WTC11 (cell line): ENCODE data around the gene CD68. TPM values are rescaled to one million over a fixed set of nuclear protein-coding genes. Genes with fewer than 3 reads are reported as not detected.

Source experiments
- ATAC-seq: fragments of 200-7000 bp; cut with Tn5 transposase; 2 replicates; pipeline ENCODE4 v1.10.0; 2021; ENCODE audit warnings: mild to moderate bottlenecking, moderate library complexity
- CTCF ChIA-PET: fragments of 300-600 bp; sonication (Branson Sonifier 250); formaldehyde crosslinking; loops from one replicate; lab custom pipeline; 2021; ENCODE audit warnings: antibody characterized with exemption; lab: Charles Lee
- POLR2A ChIA-PET: fragments of 350-600 bp; sonication (Branson Sonifier 250); formaldehyde crosslinking; loops from one replicate; lab custom pipeline; 2021; ENCODE audit warnings: antibody characterized with exemption; lab: Charles Lee
- DNase-seq: peaks from one replicate; pipeline ENCODE4 v3.0.0; 2021; ENCODE audit warnings: low spot score
- H3K27ac Mint-ChIP-seq: 2 replicates; pipeline ENCODE4 v1.8.0; 2021; ENCODE audit warnings: mixed read lengths
- H3K27me3 Mint-ChIP-seq: 2 replicates; pipeline ENCODE4 v1.8.0; 2021; ENCODE audit warnings: low read depth, mild to moderate bottlenecking, moderate library complexity, mixed read lengths
- H3K36me3 Mint-ChIP-seq: 2 replicates; pipeline ENCODE4 v1.8.0; 2021; ENCODE audit warnings: mixed read lengths
- H3K4me1 Mint-ChIP-seq: 2 replicates; pipeline ENCODE4 v1.8.0; 2022; ENCODE audit warnings: mixed read lengths
- H3K4me3 Mint-ChIP-seq: 2 replicates; pipeline ENCODE4 v1.8.0; 2021; ENCODE audit warnings: mild to moderate bottlenecking, moderate library complexity, mixed read lengths
- H3K9me3 Mint-ChIP-seq: 2 replicates; pipeline ENCODE4 v1.8.0; 2021; ENCODE audit warnings: mixed read lengths
- CREM ChIP-seq: sonication (generic); formaldehyde crosslinking; IDR thresholded peaks from 2 replicates; pipeline ENCODE4 v1.8.1; 2022; ENCODE audit warnings: mild to moderate bottlenecking, missing genetic modification reagents, moderate library complexity
- NFATC4 ChIP-seq: fragments of 250-450 bp; sonication (Bioruptor Pico); IDR thresholded peaks from 2 replicates; pipeline ENCODE4 v1.9.0; 2021; ENCODE audit warnings: mild to moderate bottlenecking
- PRDM15 ChIP-seq: sonication (generic); formaldehyde crosslinking; IDR thresholded peaks from 2 replicates; pipeline ENCODE4 v1.8.0; 2022; ENCODE audit warnings: missing genetic modification reagents
- TEAD4 ChIP-seq: sonication (generic); formaldehyde crosslinking; IDR thresholded peaks from 2 replicates; pipeline ENCODE4 v1.8.0; 2022; ENCODE audit warnings: mild to moderate bottlenecking, missing genetic modification reagents
- ZSCAN18 ChIP-seq: fragments of 250-450 bp; sonication (Bioruptor Pico); IDR thresholded peaks from 2 replicates; pipeline ENCODE4 v2.1.2; 2022; ENCODE audit warnings: mild to moderate bottlenecking, moderate library complexity
- total RNA-seq: library from RNA; stranded (reverse); gene quantifications from 3 replicates; pipeline ENCODE4 v1.2.3, GENCODE V29; 2021
- TF ChIP-seq, protein P1 (sequence below): sonication (generic); formaldehyde crosslinking; IDR thresholded peaks from 2 replicates; pipeline ENCODE4 v1.8.1; 2022; ENCODE audit warnings: low read depth, mild to moderate bottlenecking, moderate library complexity, missing genetic modification reagents, borderline replicate concordance
- TF ChIP-seq, protein P2 (sequence below): sonication (generic); formaldehyde crosslinking; IDR thresholded peaks from 2 replicates; pipeline ENCODE4 v1.8.1; 2022; ENCODE audit warnings: mild to moderate bottlenecking, missing genetic modification reagents, moderate library complexity, borderline replicate concordance
- TF ChIP-seq, protein P3 (sequence below): sonication (generic); formaldehyde crosslinking; IDR thresholded peaks from 2 replicates; pipeline ENCODE4 v1.8.1; 2023; ENCODE audit warnings: mild to moderate bottlenecking, missing genetic modification reagents, borderline replicate concordance
- TF ChIP-seq, protein P4 (sequence below): fragments of 250-450 bp; sonication (Bioruptor Pico); IDR thresholded peaks from 2 replicates; pipeline ENCODE4 v1.9.0; 2021; ENCODE audit warnings: mild to moderate bottlenecking

Gene CD68
- total RNA-seq, 1 experiment from 2014 or later, result 0.72 TPM

DNA sequence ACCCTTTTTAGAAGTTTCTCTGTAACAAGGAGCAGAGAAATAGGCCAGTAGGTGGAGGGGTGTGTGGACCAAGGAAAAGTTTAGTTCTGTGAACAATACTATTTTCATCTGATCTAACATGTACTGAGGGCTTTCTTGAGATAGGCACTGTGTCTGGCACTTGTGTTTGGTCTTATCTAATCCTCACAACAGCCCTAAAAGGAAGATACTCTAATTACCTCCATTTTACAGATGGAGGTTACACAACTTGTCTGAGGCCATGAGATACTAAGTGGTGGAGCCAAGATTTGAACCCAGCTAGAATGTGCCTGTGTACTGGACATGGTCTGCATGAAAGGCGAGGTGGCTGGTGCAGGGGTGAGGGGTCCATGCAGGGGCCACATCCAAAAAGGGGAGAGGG, 26.1 kb upstream of the CD68 start (continued):
- TF ChIP-seq, protein P1, sequence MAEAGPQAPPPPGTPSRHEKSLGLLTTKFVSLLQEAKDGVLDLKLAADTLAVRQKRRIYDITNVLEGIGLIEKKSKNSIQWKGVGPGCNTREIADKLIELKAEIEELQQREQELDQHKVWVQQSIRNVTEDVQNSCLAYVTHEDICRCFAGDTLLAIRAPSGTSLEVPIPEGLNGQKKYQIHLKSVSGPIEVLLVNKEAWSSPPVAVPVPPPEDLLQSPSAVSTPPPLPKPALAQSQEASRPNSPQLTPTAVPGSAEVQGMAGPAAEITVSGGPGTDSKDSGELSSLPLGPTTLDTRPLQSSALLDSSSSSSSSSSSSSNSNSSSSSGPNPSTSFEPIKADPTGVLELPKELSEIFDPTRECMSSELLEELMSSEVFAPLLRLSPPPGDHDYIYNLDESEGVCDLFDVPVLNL, result no peak
- TF ChIP-seq TEAD4 (CRISPR knock-in tag) (no peak), PRDM15 (CRISPR knock-in tag) (no peak), ZSCAN18 (CRISPR knock-in tag) (no peak), CREM (CRISPR knock-in tag) (no peak)
- TF ChIP-seq, protein P2, sequence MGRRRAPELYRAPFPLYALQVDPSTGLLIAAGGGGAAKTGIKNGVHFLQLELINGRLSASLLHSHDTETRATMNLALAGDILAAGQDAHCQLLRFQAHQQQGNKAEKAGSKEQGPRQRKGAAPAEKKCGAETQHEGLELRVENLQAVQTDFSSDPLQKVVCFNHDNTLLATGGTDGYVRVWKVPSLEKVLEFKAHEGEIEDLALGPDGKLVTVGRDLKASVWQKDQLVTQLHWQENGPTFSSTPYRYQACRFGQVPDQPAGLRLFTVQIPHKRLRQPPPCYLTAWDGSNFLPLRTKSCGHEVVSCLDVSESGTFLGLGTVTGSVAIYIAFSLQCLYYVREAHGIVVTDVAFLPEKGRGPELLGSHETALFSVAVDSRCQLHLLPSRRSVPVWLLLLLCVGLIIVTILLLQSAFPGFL (CRISPR knock-in tag), result no peak
- TF ChIP-seq, protein P3, sequence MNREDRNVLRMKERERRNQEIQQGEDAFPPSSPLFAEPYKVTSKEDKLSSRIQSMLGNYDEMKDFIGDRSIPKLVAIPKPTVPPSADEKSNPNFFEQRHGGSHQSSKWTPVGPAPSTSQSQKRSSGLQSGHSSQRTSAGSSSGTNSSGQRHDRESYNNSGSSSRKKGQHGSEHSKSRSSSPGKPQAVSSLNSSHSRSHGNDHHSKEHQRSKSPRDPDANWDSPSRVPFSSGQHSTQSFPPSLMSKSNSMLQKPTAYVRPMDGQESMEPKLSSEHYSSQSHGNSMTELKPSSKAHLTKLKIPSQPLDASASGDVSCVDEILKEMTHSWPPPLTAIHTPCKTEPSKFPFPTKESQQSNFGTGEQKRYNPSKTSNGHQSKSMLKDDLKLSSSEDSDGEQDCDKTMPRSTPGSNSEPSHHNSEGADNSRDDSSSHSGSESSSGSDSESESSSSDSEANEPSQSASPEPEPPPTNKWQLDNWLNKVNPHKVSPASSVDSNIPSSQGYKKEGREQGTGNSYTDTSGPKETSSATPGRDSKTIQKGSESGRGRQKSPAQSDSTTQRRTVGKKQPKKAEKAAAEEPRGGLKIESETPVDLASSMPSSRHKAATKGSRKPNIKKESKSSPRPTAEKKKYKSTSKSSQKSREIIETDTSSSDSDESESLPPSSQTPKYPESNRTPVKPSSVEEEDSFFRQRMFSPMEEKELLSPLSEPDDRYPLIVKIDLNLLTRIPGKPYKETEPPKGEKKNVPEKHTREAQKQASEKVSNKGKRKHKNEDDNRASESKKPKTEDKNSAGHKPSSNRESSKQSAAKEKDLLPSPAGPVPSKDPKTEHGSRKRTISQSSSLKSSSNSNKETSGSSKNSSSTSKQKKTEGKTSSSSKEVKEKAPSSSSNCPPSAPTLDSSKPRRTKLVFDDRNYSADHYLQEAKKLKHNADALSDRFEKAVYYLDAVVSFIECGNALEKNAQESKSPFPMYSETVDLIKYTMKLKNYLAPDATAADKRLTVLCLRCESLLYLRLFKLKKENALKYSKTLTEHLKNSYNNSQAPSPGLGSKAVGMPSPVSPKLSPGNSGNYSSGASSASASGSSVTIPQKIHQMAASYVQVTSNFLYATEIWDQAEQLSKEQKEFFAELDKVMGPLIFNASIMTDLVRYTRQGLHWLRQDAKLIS (CRISPR knock-in tag), result no peak
- TF ChIP-seq, protein P4, sequence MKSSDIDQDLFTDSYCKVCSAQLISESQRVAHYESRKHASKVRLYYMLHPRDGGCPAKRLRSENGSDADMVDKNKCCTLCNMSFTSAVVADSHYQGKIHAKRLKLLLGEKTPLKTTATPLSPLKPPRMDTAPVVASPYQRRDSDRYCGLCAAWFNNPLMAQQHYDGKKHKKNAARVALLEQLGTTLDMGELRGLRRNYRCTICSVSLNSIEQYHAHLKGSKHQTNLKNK (CRISPR knock-in tag), result no peak

DNA sequence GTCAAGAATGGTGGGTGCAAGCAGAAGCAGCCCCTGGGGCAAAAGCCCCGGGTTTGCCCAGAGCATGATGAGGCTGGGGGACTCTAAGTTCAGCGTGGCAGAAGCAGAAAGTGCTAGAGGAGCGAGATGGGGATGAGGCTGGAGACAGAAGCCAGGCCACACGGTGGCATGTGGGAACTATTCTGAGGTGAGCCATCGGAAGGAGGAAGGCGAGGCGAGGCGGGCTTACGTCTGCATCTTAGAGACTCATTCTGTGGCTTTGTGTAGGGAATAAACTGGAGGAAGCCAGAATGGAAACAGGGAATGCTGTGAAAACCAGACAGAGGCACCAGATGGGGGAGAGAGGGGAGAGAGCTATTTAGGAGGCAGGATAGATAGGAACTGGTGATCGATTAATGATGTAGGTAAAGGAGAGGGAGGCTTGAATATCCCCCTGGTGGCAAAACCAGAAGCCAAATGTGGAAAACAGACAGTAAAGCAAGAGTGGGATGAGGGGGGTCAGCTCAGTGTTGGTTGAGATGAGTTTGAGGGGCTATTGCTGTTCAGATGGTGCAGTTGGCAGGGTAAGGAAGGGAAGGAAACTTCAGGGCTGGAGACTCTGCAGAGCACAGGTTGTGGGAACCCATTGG, 24.0 kb upstream of the CD68 start:
- POLR2A ChIA-PET, result no interaction called here
- CTCF ChIA-PET, result interaction anchor here (0.6 to 3.3 kb wide), 17 partner anchors 13 to 486 kb away, joined by 3 to 31 read pairs (median 3); partner anchors contain the start of genes ACAP1, CHRNB1, FXR2 and SLC2A4
- peak; percentile 6; the same call in 1 of the 2 replicates for ATAC-seq
- Mint-ChIP-seq H3K4me3 (no peak overlapping the region), H3K36me3 (no peaks in the 10 kb centered on the region), H3K4me1 (peaks cover 48% of the 10 kb centered on the region), H3K27ac (peak overlapping the region; percentile 22; the same call in 1 of the 2 replicates), H3K9me3 (no peaks in the 10 kb centered on the region), H3K27me3 (no peaks in the 10 kb centered on the region; the same call in 1 of the 2 replicates)
- no peak for DNase-seq
- no peak for TF ChIP-seq NFATC4 (CRISPR knock-in tag)
- TF ChIP-seq, protein P2 (CRISPR knock-in tag), result no peak
